Astrocyte of the cerebellum (primary cell): Measurements from ENCODE around the gene RNF180.
"Not testable (repeated sequence)": the region's sequence is repeated elsewhere in the genome, so short reads cannot be mapped to it uniquely, and the experiment has no call there.

Experiments
- DNase-seq: peaks from one replicate; pipeline ENCODE4 v3.0.0-alpha.2; 2011; ENCODE audit warnings: low read depth
- H3K4me3 ChIP-seq: 2 replicates; pipeline ENCODE4 v1.5.1; 2011; ENCODE audit warnings: mild to moderate bottlenecking, low read depth, low read length, moderate library complexity
- in situ Hi-C: cut with HindIII; loops from 2 replicates; pipeline ENCODE4 v1.10.0; 2017; ENCODE audit warnings: low sequenced_read_pairs
- TF ChIP-seq, protein P1 (sequence below): IDR thresholded peaks from 2 replicates; pipeline ENCODE4 v1.5.1; 2012; ENCODE audit warnings: low read length, low read depth, moderate library complexity, mild to moderate bottlenecking; ENCODE audit errors: missing control alignments

Gene RNF180

GRCh38 chr5:64397552-64397951, 231.9 kb downstream of the RNF180 start:
- in situ Hi-C loops = no loop called here
- TF ChIP-seq, protein P1, sequence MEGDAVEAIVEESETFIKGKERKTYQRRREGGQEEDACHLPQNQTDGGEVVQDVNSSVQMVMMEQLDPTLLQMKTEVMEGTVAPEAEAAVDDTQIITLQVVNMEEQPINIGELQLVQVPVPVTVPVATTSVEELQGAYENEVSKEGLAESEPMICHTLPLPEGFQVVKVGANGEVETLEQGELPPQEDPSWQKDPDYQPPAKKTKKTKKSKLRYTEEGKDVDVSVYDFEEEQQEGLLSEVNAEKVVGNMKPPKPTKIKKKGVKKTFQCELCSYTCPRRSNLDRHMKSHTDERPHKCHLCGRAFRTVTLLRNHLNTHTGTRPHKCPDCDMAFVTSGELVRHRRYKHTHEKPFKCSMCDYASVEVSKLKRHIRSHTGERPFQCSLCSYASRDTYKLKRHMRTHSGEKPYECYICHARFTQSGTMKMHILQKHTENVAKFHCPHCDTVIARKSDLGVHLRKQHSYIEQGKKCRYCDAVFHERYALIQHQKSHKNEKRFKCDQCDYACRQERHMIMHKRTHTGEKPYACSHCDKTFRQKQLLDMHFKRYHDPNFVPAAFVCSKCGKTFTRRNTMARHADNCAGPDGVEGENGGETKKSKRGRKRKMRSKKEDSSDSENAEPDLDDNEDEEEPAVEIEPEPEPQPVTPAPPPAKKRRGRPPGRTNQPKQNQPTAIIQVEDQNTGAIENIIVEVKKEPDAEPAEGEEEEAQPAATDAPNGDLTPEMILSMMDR = no peak

DNA sequence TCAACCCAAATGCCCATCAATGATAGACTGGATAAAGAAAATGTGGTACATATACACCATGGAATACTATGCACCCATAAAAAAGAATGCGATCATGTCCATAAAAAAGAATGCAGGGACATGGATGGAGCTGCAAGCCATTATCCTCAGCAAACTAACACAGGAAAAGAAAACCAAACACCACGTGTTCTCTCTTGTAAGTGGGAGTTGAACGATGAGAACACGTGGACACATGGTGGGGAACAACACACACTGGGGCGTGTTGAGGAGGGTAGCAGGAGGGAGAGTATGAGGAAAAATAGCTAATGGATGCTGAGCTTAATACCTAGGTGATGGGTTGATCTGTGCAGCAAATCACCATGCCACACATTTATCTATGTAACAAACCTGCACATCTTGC, 233.1 kb downstream of the RNF180 start:
- in situ Hi-C loops, DNase-seq, H3K4me3 ChIP-seq: not testable (repeated sequence)

More at GRCh38 chr5:64397552-64397951, 231.9 kb downstream of the RNF180 start:
- DNase-seq = no peak
- H3K4me3 ChIP-seq = no peak overlapping the region

DNA sequence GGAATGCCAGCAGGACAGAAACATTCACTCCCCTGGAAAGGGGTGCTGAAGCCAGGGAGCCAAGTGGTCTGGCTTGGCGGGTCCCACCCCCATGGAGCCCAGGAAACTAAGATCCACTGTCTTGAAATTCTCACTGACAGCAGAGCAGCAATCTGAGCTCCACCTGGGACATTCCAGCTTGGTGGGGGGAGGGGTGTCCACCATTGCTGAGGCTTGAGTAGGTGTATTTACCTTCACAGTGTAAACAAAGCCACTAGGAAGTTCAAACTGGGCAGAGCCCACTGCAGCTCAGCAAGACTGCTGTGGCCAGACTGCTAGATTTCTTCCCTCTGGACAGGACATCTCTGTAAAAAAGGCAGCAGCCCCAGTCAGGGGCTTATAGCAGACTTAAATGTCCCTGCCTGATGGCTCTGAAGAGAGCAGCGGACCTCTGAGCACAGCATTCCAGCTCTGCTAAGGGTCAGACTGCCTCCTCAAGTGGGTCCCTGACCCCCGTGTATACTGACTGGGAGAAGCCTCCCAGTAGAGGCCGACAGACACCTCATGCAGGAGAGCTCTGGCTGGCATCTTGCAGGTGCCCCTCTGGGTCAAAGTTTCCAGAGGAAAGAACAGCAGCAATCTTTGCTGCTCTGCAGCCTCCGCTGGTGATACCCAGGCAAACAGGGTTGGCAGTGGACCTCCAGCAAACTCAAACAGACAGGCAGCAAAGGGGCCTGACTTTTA, 241.6 kb downstream of the RNF180 start:
- H3K4me3 ChIP-seq, DNase-seq, in situ Hi-C loops: not testable (repeated sequence)

DNA sequence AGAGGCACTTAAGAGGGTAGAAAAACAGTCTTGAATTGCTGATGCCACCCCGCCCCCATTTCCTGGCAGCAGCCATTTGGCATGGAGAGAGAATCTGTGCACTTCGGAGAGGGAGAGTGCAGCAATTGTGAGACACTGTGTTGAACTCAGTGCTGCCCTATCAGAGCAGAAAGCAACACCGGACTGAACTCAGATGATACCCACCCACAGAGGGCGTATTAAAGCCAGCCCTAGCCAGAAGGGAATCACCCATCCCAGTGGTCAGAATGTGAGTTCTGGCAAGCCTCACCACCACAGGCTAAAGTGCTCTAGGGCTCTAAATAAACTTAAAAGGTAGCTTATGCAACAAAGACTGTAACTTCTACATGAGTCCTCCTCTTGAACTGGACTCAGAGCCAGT, 251.7 kb downstream of the RNF180 start:
- TF ChIP-seq, protein P1 = no peak
- in situ Hi-C loops = no loop called here
- no peak for DNase-seq
- H3K4me3 ChIP-seq = no peak overlapping the region

- TF ChIP-seq, protein P1 = no peak
- in situ Hi-C loops = no loop called here
- no peak overlapping the region for H3K4me3 ChIP-seq
- DNase-seq = no peak
Measured at GRCh38 chr5:64418013-64418412, 252.4 kb downstream of the RNF180 start.
